Hypothalamus (tissue), 51 donors: ENCODE results near the gene CCDC146.
"Not testable (repeated sequence)": the region's sequence is repeated elsewhere in the genome, so short reads cannot be mapped to it uniquely, and the experiment has no call there.

Experiments
- DNase-seq, 51 donors: peaks; one replicate each; lab custom pipeline; 2025; lab: John Stamatoyannopoulos, UW

CCDC146 gene

GRCh38 chr7:77121860-77122681 is at the start of gene CCDC146:
Gene CCDC146 (plus strand): TSS chr7:77122615. CDS start chr7:77167669, 45,054 bp downstream.
- DNase-seq = peak; percentile 51 to 99 (median 97)

GRCh38 chr7:77074786-77075396 is 47.5 kb upstream of the CCDC146 start:
- not testable (repeated sequence) for DNase-seq

- DNase-seq = not testable (repeated sequence)
Observed at GRCh38 chr7:77077060-77077459, 45.4 kb upstream of the CCDC146 start.

GRCh38 chr7:77079112-77079511 is 43.3 kb upstream of the CCDC146 start:
- not testable (repeated sequence) for DNase-seq

- not testable (repeated sequence) for DNase-seq
Observed at GRCh38 chr7:77079624-77080023, 42.8 kb upstream of the CCDC146 start.

GRCh38 chr7:77080236-77080635 is 42.2 kb upstream of the CCDC146 start:
- DNase-seq = not testable (repeated sequence)

- not testable (repeated sequence) for DNase-seq
Observed at GRCh38 chr7:77082192-77082591, 40.2 kb upstream of the CCDC146 start.

GRCh38 chr7:77092301-77092700 is 30.1 kb upstream of the CCDC146 start:
- not testable (repeated sequence) for DNase-seq

GRCh38 chr7:77100501-77100900 is 21.9 kb upstream of the CCDC146 start:
- DNase-seq = not testable (repeated sequence)

- DNase-seq = not testable (repeated sequence)
Observed at GRCh38 chr7:77101187-77101586, 21.2 kb upstream of the CCDC146 start.

- DNase-seq = not testable (repeated sequence)
Observed at GRCh38 chr7:77102671-77103070, 19.7 kb upstream of the CCDC146 start.

GRCh38 chr7:77105904-77106303 is 16.5 kb upstream of the CCDC146 start:
- DNase-seq = not testable (repeated sequence)

GRCh38 chr7:77107659-77108058 is 14.8 kb upstream of the CCDC146 start:
- not testable (repeated sequence) for DNase-seq

- DNase-seq = not testable (repeated sequence)
Observed at GRCh38 chr7:77108362-77108761, 14.1 kb upstream of the CCDC146 start.

GRCh38 chr7:77112719-77113306 is 9.6 kb upstream of the CCDC146 start:
- DNase-seq = not testable (repeated sequence)

- DNase-seq = not testable (repeated sequence)
Observed at GRCh38 chr7:77125486-77125885, 3.1 kb downstream of the CCDC146 start.

- DNase-seq = peak in 12 of 51 donors; percentile 2 to 37 (median 12)
Observed at GRCh38 chr7:77127009-77127408, 4.6 kb downstream of the CCDC146 start.

- DNase-seq = peak in 6 of 51 donors; percentile 1 to 22 (median 4)
Observed at GRCh38 chr7:77128582-77129410, 6.4 kb downstream of the CCDC146 start.

- not testable (repeated sequence) for DNase-seq
Observed at GRCh38 chr7:77131781-77132180, 9.4 kb downstream of the CCDC146 start.

GRCh38 chr7:77138668-77139067 is 16.3 kb downstream of the CCDC146 start:
- DNase-seq = not testable (repeated sequence)
